ENCODE measurements around the gene AQP2. TPM values are rescaled to one million over a fixed set of nuclear protein-coding genes. Genes with fewer than 3 reads are reported as not detected.

Gene AQP2
- total and polyA plus RNA-seq, 4 experiments from 2014 or later: not detected

DNA sequence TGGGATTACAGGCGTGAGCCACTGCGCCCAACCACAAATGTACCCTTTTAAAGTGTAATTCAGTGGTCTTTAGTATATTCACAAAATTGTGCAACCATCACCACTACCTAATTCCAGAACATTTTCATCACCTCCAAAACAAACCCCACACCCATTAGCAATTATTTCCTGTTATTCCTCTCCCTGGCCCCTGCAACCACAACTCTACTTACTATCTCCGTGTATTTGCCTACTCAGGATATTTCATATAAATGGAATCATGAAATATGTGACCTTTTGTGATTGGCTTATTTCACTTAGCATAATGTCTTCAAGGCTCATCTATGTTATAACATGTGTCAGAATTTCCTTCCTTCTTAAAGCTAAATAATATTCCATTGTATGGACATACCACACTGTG lies 16.0 kb upstream of the AQP2 start:
- H3K27ac ChIP-seq (ENCODE audit: low read depth, low read length): no peak overlapping the region
- no peak overlapping the region for H3K4me3 Mint-ChIP-seq
- H3K9me3 ChIP-seq (ENCODE audit: control insufficient read depth in 1 of 2, low read length in 2 of 2): no peaks in the 10 kb centered on the region
- no peak overlapping the region for H3K4me3 ChIP-seq (ENCODE audit: low read length in 2 of 2)
- ChIA-PET CTCF (ENCODE audit: partially characterized antibody) (interaction anchor here (6.6 kb wide), 1 partner anchor 12 kb away, joined by 35 read pairs; no protein-coding TSS in a partner anchor), POLR2A (ENCODE audit: partially characterized antibody) (no interaction called here)
- H3K36me3 ChIP-seq (ENCODE audit: insufficient read depth, low read length): no peaks in the 10 kb centered on the region
- no peaks in the 10 kb centered on the region for H3K4me1 ChIP-seq (ENCODE audit: insufficient read depth, low read length)
- no peaks in the 10 kb centered on the region for H3K4me1 Mint-ChIP-seq
- H3K36me3 Mint-ChIP-seq: no peaks in the 10 kb centered on the region
- peaks cover 0 to 2% of the 10 kb centered on the region in 2 donors for H3K27me3 Mint-ChIP-seq
- H3K27me3 ChIP-seq (ENCODE audit: insufficient read depth, low read length): no peaks in the 10 kb centered on the region
- H3K9me3 Mint-ChIP-seq: no peaks in the 10 kb centered on the region
- no peak for DNase-seq
- no peak overlapping the region for H3K27ac Mint-ChIP-seq
- intact Hi-C loops (cut with micrococcal nuclease): no loop called here

DNA sequence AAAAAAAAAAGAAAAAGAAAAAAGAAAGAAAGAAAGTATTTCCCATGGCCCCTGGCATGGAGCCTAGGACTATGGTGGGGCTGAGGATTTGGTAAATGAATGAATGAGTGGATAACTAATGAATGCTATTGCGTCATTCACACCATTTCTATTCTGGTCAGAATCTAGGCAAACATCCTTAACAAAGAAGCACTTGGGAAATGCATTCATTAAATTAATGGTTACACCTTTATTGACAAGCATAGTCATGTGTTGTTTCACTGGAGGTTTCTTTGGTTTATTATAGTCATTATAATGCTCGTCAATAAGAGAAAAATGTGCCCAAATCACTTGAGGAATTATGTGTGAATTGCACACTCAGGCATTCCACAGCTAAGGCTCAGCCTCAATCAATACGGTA lies 13.6 kb upstream of the AQP2 start:
- H3K4me1 Mint-ChIP-seq: peaks cover 0 to 9% (median 0%) of the 10 kb centered on the region in 4 donors
- intact Hi-C loops (cut with micrococcal nuclease): no loop called here
- Histone ChIP-seq H3K4me1 (ENCODE audit: insufficient read depth, low read length) (peaks cover under 1% of the 10 kb centered on the region), H3K27ac (ENCODE audit: low read depth, low read length) (no peak overlapping the region), H3K27me3 (ENCODE audit: insufficient read depth, low read length) (no peaks in the 10 kb centered on the region), H3K9me3 (ENCODE audit: control insufficient read depth in 1 of 2, low read length in 2 of 2) (no peaks in the 10 kb centered on the region), H3K36me3 (ENCODE audit: insufficient read depth, low read length) (no peaks in the 10 kb centered on the region), H3K4me3 (ENCODE audit: low read length in 2 of 2) (no peak overlapping the region)
- peaks cover 0 to 2% of the 10 kb centered on the region in 2 donors for H3K27me3 Mint-ChIP-seq
- no peaks in the 10 kb centered on the region for H3K9me3 Mint-ChIP-seq
- no peaks in the 10 kb centered on the region for H3K36me3 Mint-ChIP-seq
- DNase-seq: no peak
- no peak overlapping the region for H3K27ac Mint-ChIP-seq
- POLR2A ChIA-PET (ENCODE audit: partially characterized antibody): no interaction called here
- CTCF ChIA-PET (ENCODE audit: partially characterized antibody): interaction anchor here (0.7 to 2.1 kb wide), 2 partner anchors 9 to 30 kb away, joined by 3 to 14 read pairs; no protein-coding TSS in a partner anchor
- H3K4me3 Mint-ChIP-seq: no peak overlapping the region

DNA sequence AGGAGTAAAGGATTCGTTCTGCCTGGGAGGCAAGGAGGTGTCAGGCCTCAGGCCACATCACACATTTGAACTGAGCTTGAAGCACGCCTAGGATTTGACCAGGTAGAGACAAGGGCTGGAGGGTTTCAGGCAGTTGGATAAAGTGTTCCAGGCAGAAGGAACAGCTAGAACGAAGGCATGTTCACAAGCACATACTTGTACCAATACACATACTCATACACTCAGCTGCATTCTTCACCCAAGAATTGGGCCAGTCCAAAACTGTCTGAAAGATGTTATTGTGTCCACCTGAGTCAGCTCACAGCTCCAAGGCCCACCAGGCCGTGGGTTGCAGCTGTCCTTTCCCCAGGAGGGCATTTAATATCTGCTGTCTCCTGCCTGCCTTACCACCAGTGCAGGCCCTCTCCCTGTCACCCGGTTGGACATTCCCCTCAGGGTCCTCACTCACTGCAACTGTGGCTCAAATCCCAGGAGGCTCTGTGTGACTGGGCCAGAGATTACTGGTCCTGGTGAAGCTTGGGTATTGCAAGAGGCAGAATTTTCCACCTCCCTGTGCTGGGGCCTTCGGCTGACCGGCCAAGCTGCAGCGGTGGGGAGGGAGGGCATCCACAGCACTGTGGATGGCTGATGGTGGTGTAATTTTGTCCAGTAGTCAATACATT lies 12.8 kb upstream of the AQP2 start:
- Histone ChIP-seq H3K36me3 (ENCODE audit: insufficient read depth, low read length) (no peaks in the 10 kb centered on the region), H3K4me3 (ENCODE audit: low read length in 2 of 2) (no peak overlapping the region), H3K27me3 (ENCODE audit: insufficient read depth, low read length) (no peaks in the 10 kb centered on the region), H3K9me3 (ENCODE audit: control insufficient read depth in 1 of 2, low read length in 2 of 2) (no peaks in the 10 kb centered on the region), H3K4me1 (ENCODE audit: insufficient read depth, low read length) (peaks cover 9% of the 10 kb centered on the region), H3K27ac (ENCODE audit: low read depth, low read length) (no peak overlapping the region)
- peaks cover 3 to 18% (median 5%) of the 10 kb centered on the region in 4 donors for H3K4me1 Mint-ChIP-seq
- DNase-seq: no peak
- H3K27ac Mint-ChIP-seq: no peak overlapping the region
- ChIA-PET CTCF (ENCODE audit: partially characterized antibody) (interaction anchor here (0.7 to 2.1 kb wide), 2 partner anchors 8 to 29 kb away, joined by 3 to 14 read pairs; no protein-coding TSS in a partner anchor), POLR2A (ENCODE audit: partially characterized antibody) (interaction anchor here (0.6 kb wide), 1 partner anchor 832 kb away, joined by 3 read pairs; no protein-coding TSS in a partner anchor)
- H3K36me3 Mint-ChIP-seq: no peaks in the 10 kb centered on the region
- H3K9me3 Mint-ChIP-seq: no peaks in the 10 kb centered on the region
- intact Hi-C loops (cut with micrococcal nuclease): no loop called here
- no peak overlapping the region for H3K4me3 Mint-ChIP-seq
- H3K27me3 Mint-ChIP-seq: peaks cover 0 to 2% of the 10 kb centered on the region in 2 donors

DNA sequence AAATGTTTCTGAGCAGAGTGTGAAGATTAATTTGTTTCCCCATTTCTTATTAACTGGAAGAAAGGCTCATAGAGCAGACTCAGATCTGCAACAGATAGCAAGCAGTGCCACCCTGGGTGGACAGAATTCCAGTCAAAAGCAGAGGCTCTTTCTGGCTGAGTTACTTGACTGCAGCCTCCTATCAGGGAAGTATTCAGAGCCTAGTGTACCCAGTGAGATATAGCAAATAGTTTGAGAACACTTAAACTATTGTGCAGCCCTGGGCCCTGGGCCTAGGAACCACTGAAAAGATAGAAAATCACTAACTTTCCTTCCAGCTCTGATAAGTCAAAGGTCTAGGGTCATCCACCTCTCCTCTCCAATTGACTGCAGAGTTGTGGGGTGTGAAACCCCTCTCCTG lies 11.2 kb upstream of the AQP2 start:
- CTCF ChIA-PET (ENCODE audit: partially characterized antibody): interaction anchor here (1.3 kb wide), 1 partner anchor 10 kb away, joined by 5 read pairs; no protein-coding TSS in a partner anchor
- no peak overlapping the region for H3K4me3 ChIP-seq (ENCODE audit: low read length in 2 of 2)
- H3K27ac ChIP-seq (ENCODE audit: low read depth, low read length): no peak overlapping the region
- H3K9me3 Mint-ChIP-seq: no peaks in the 10 kb centered on the region
- POLR2A ChIA-PET (ENCODE audit: partially characterized antibody): no interaction called here
- no peaks in the 10 kb centered on the region for H3K36me3 ChIP-seq (ENCODE audit: insufficient read depth, low read length)
- H3K27me3 ChIP-seq (ENCODE audit: insufficient read depth, low read length): no peaks in the 10 kb centered on the region
- H3K27ac Mint-ChIP-seq: no peak overlapping the region
- intact Hi-C loops (cut with micrococcal nuclease): no loop called here
- no peaks in the 10 kb centered on the region for H3K36me3 Mint-ChIP-seq
- H3K4me1 ChIP-seq (ENCODE audit: insufficient read depth, low read length): peaks cover 25% of the 10 kb centered on the region
- H3K4me3 Mint-ChIP-seq: no peak overlapping the region
- peaks cover 0 to 2% of the 10 kb centered on the region in 2 donors for H3K27me3 Mint-ChIP-seq
- DNase-seq: no peak
- peaks cover 6 to 33% (median 11%) of the 10 kb centered on the region in 4 donors for H3K4me1 Mint-ChIP-seq
- no peaks in the 10 kb centered on the region for H3K9me3 ChIP-seq (ENCODE audit: control insufficient read depth in 1 of 2, low read length in 2 of 2)

DNA sequence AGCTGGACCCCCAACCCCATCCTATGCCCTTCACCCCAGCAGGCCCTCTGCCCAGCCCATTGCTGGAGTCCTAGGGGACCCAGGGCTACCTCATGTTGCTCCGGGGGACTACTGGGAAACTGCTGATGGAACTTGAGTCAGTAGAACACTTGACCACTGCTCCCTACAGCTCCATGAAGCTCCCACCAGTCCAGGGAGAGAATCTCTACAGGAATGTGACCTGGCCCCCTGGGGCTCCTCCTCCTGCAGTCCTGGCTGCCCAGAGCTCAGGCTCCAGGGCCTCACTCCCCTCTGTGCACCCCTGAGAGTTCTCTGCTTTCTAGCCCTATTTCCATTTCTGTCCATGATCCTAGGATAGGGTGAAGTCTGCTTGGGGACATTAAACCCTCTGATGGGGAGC lies 10.8 kb upstream of the AQP2 start:
- no peak overlapping the region for H3K27ac Mint-ChIP-seq
- intact Hi-C loops (cut with micrococcal nuclease): no loop called here
- POLR2A ChIA-PET (ENCODE audit: partially characterized antibody): no interaction called here

DNA sequence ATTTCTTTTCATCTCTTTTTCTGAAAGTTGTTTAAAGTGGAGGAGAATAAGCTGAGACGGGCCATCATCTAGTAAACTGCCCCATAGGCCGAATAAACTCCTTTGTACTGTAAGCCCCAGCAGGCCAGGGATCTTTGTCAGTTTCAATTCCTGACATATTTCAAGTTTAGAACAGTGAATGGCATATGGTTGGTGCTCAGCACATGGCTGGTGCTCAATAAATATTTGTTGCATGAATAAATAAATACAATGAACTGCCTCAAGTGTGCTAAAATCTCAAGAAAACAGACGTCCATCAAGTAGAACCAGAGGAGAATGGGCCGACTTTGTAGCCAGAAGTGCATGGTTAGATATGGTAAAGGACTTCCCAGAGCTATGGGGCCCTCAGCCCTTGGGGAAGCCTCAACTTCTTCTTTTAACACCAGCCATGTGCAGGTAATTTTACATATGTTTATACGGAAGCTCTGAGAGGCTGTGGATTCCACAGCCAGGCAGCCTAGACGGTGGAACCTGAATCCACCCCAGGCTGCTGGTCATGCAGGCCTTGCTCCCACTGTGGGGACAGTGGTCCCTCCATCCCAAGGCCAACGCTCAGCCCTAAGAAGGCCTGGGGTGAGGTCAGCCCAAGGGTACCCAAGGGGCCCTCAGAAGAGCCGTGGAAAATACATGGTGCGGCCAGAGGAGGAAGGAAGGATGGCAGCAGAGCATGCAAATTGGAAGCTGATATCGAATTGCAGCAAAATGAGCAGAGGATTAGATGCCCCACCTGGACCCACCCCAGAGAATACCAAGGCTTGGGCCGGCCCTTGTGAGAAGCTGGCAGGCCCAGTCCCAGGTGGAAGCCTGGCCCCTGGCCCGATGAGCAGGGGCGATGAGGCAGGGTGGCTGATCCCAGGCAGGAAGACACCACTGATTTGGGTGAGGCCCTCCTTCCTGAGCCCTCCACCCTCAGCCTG lies 8.7 kb upstream of the AQP2 start:
- ChIA-PET CTCF (ENCODE audit: partially characterized antibody) (interaction anchor here (0.7 to 2.0 kb wide), 3 partner anchors 26 to 129 kb away, joined by 3 to 17 read pairs (median 3); no protein-coding TSS in a partner anchor), POLR2A (ENCODE audit: partially characterized antibody) (no interaction called here)
- no peaks in the 10 kb centered on the region for H3K36me3 Mint-ChIP-seq
- peak overlapping the region in 2 of 8 donors; percentile 29 to 52 for H3K4me3 Mint-ChIP-seq
- peaks cover 16 to 54% (median 23%) of the 10 kb centered on the region in 4 donors for H3K4me1 Mint-ChIP-seq
- H3K9me3 Mint-ChIP-seq: no peaks in the 10 kb centered on the region
- peaks cover 40% of the 10 kb centered on the region for H3K4me1 ChIP-seq (ENCODE audit: insufficient read depth, low read length)
- intact Hi-C loops (cut with micrococcal nuclease): no loop called here
- no peak overlapping the region for H3K27ac ChIP-seq (ENCODE audit: low read depth, low read length)
- H3K36me3 ChIP-seq (ENCODE audit: insufficient read depth, low read length): no peaks in the 10 kb centered on the region
- no peak overlapping the region for H3K4me3 ChIP-seq (ENCODE audit: low read length in 2 of 2)
- H3K27me3 Mint-ChIP-seq: peaks cover 2% of the 10 kb centered on the region in 2 donors
- H3K9me3 ChIP-seq (ENCODE audit: control insufficient read depth in 1 of 2, low read length in 2 of 2): no peaks in the 10 kb centered on the region
- H3K27ac Mint-ChIP-seq: peak overlapping the region in 2 of 7 donors; percentile 69 to 71
- no peaks in the 10 kb centered on the region for H3K27me3 ChIP-seq (ENCODE audit: insufficient read depth, low read length)
- DNase-seq: no peak

More for the DNA sequence above, 10.8 kb upstream of the AQP2 start:
- H3K27me3 ChIP-seq (ENCODE audit: insufficient read depth, low read length): no peaks in the 10 kb centered on the region
- Mint-ChIP-seq H3K4me3 (no peak overlapping the region), H3K9me3 (no peaks in the 10 kb centered on the region), H3K36me3 (no peaks in the 10 kb centered on the region), H3K27me3 (peaks cover 0 to 2% of the 10 kb centered on the region in 2 donors), H3K4me1 (peaks cover 8 to 37% (median 13%) of the 10 kb centered on the region in 4 donors)
- H3K36me3 ChIP-seq (ENCODE audit: insufficient read depth, low read length): no peaks in the 10 kb centered on the region
- peaks cover 27% of the 10 kb centered on the region for H3K4me1 ChIP-seq (ENCODE audit: insufficient read depth, low read length)
- CTCF ChIA-PET (ENCODE audit: partially characterized antibody): interaction anchor here (1.3 kb wide), 1 partner anchor 10 kb away, joined by 5 read pairs; no protein-coding TSS in a partner anchor
- no peak overlapping the region for H3K4me3 ChIP-seq (ENCODE audit: low read length in 2 of 2)
- DNase-seq: no peak
- H3K27ac ChIP-seq (ENCODE audit: low read depth, low read length): no peak overlapping the region
- no peaks in the 10 kb centered on the region for H3K9me3 ChIP-seq (ENCODE audit: control insufficient read depth in 1 of 2, low read length in 2 of 2)

DNA sequence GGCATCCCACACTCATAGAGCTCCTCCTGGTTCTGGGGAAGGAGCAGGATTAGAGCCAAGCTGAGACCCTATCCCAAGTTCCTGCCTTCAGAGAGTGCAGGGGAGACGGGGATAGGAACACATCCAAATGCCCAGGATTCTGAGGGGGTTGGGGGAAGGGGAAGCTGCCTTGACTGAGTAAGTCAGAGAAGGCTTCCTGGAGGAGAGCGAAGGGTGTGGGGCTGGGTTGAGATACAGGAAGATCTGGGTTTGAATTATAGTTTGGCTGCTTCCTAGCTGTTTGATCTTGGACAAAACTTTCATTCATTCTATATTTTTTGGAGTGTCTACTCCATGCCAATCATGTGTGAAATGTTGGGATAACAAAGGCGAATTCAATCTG lies 8.0 kb upstream of the AQP2 start:
- Histone ChIP-seq H3K4me1 (ENCODE audit: insufficient read depth, low read length) (peaks cover 40% of the 10 kb centered on the region), H3K27ac (ENCODE audit: low read depth, low read length) (no peak overlapping the region), H3K27me3 (ENCODE audit: insufficient read depth, low read length) (no peaks in the 10 kb centered on the region), H3K4me3 (ENCODE audit: low read length in 2 of 2) (no peak overlapping the region), H3K36me3 (ENCODE audit: insufficient read depth, low read length) (no peaks in the 10 kb centered on the region), H3K9me3 (ENCODE audit: control insufficient read depth in 1 of 2, low read length in 2 of 2) (no peaks in the 10 kb centered on the region)
- ChIA-PET CTCF (ENCODE audit: partially characterized antibody) (interaction anchor here (0.7 to 2.0 kb wide), 3 partner anchors 25 to 128 kb away, joined by 3 to 17 read pairs (median 3); no protein-coding TSS in a partner anchor), POLR2A (ENCODE audit: partially characterized antibody) (no interaction called here)
- H3K36me3 Mint-ChIP-seq: no peaks in the 10 kb centered on the region
- H3K27me3 Mint-ChIP-seq: peaks cover under 1 to 2% of the 10 kb centered on the region in 2 donors
- peak overlapping the region in 4 of 8 donors; percentile 22 to 64 (median 48) for H3K4me3 Mint-ChIP-seq
- no peak for DNase-seq
- intact Hi-C loops (cut with micrococcal nuclease): no loop called here
- H3K9me3 Mint-ChIP-seq: no peaks in the 10 kb centered on the region
- peak overlapping the region in 5 of 7 donors; percentile 68 to 87 (median 71) for H3K27ac Mint-ChIP-seq
- peaks cover 16 to 54% (median 23%) of the 10 kb centered on the region in 4 donors for H3K4me1 Mint-ChIP-seq
